Measurements from ENCODE around the gene G6PC1. TPM values are rescaled to one million over a fixed set of nuclear protein-coding genes. Genes with fewer than 3 reads are reported as not detected.
"Not testable (repeated sequence)": the region's sequence is repeated elsewhere in the genome, so short reads cannot be mapped to it uniquely, and the experiment has no call there.

G6PC1 gene
- total and polyA plus RNA-seq, 7 donors: 0.03 TPM; not detected in 6

GRCh38 chr17:42857389-42857788, 43.2 kb upstream of the G6PC1 start:
- Histone ChIP-seq H3K9me3 (no peaks in the 10 kb centered on the region), H3K4me1 (no peaks in the 10 kb centered on the region), H3K27me3 (ENCODE audit: insufficient read depth in 3 of 3, low read length in 2 of 3) (peaks cover 0 to 16% (median 0%) of the 10 kb centered on the region in 3 donors), H3K36me3 (ENCODE audit: insufficient read depth in 1 of 2, low read depth in 1 of 2) (no peaks in the 10 kb centered on the region), H3K27ac (no peak overlapping the region), H3K4me3 (no peak overlapping the region)
- no peak for TF ChIP-seq CTCF (IDR thresholded peaks at IDR 0.05)
- ATAC-seq (no peak), DNase-seq (no peak)
- intact Hi-C loops (cut with DNase I): no loop called here
- WGBS, 3 donors: 83 to 100% (median 90%) methylated on average over 1 of the region's 1 CpG

- no peak overlapping the region for H3K4me3 ChIP-seq
- H3K4me1 ChIP-seq: no peaks in the 10 kb centered on the region
- H3K36me3 ChIP-seq (ENCODE audit: insufficient read depth in 1 of 2, low read depth in 1 of 2): no peaks in the 10 kb centered on the region
- no peak for TF ChIP-seq CTCF (IDR thresholded peaks at IDR 0.05)
- ATAC-seq: no peak
- DNase-seq: no peak
- intact Hi-C loops (cut with DNase I): no loop called here
- no peaks in the 10 kb centered on the region for H3K27me3 ChIP-seq (ENCODE audit: insufficient read depth in 3 of 3, low read length in 2 of 3)
- peaks cover 4% of the 10 kb centered on the region for H3K9me3 ChIP-seq
- WGBS, 3 donors: 73 to 80% (median 79%) methylated on average over 7 of the region's 7 CpGs
- no peak overlapping the region for H3K27ac ChIP-seq
These were observed 34.9 kb upstream of the G6PC1 start for GRCh38 chr17:42865638-42866094.

- no peak for TF ChIP-seq CTCF (IDR thresholded peaks at IDR 0.05)
- H3K4me3 ChIP-seq: no peak overlapping the region
- H3K27me3 ChIP-seq (ENCODE audit: insufficient read depth in 3 of 3, low read length in 2 of 3): no peaks in the 10 kb centered on the region
- intact Hi-C loops (cut with DNase I): no loop called here
- H3K9me3 ChIP-seq: peaks cover 5% of the 10 kb centered on the region
- ATAC-seq (no peak), DNase-seq (no peak)
- WGBS, 3 donors: 79 to 86% (median 85%) methylated on average over 4 of the region's 4 CpGs
- no peak overlapping the region for H3K27ac ChIP-seq
- H3K36me3 ChIP-seq (ENCODE audit: insufficient read depth in 1 of 2, low read depth in 1 of 2): no peaks in the 10 kb centered on the region
- no peaks in the 10 kb centered on the region for H3K4me1 ChIP-seq
These were observed 34.4 kb upstream of the G6PC1 start for GRCh38 chr17:42866216-42866615.

- DNase-seq: no peak
- TF ChIP-seq CTCF (IDR thresholded peaks at IDR 0.05): no peak
- intact Hi-C loops (cut with DNase I): no loop called here
- Histone ChIP-seq H3K9me3 (peaks cover 5% of the 10 kb centered on the region), H3K27ac (no peak overlapping the region), H3K4me3 (no peak overlapping the region), H3K36me3 (ENCODE audit: insufficient read depth in 1 of 2, low read depth in 1 of 2) (no peaks in the 10 kb centered on the region), H3K4me1 (no peaks in the 10 kb centered on the region), H3K27me3 (ENCODE audit: insufficient read depth in 3 of 3, low read length in 2 of 3) (no peaks in the 10 kb centered on the region)
- WGBS, 3 donors: 52 to 61% (median 61%) methylated on average over 8 to 12 of the region's 12 CpGs
- ATAC-seq: no peak
These were observed 33.7 kb upstream of the G6PC1 start for GRCh38 chr17:42866631-42867575.

- H3K27ac ChIP-seq; H3K27me3 ChIP-seq (ENCODE audit: insufficient read depth in 3 of 3, low read length in 2 of 3); DNase-seq; H3K36me3 ChIP-seq (ENCODE audit: insufficient read depth in 1 of 2, low read depth in 1 of 2); intact Hi-C loops (cut with DNase I); H3K9me3 ChIP-seq; H3K4me3 ChIP-seq; H3K4me1 ChIP-seq; ATAC-seq: not testable (repeated sequence)
- 88 to 98% (median 93%) methylated on average over 17 to 21 of the region's 21 CpGs for WGBS, 3 donors
These were observed 32.8 kb upstream of the G6PC1 start for GRCh38 chr17:42867694-42868261.

Data from psoas muscle (tissue), 8 donors.